ENCODE results near the gene SPATS2L.

Gene SPATS2L

DNA sequence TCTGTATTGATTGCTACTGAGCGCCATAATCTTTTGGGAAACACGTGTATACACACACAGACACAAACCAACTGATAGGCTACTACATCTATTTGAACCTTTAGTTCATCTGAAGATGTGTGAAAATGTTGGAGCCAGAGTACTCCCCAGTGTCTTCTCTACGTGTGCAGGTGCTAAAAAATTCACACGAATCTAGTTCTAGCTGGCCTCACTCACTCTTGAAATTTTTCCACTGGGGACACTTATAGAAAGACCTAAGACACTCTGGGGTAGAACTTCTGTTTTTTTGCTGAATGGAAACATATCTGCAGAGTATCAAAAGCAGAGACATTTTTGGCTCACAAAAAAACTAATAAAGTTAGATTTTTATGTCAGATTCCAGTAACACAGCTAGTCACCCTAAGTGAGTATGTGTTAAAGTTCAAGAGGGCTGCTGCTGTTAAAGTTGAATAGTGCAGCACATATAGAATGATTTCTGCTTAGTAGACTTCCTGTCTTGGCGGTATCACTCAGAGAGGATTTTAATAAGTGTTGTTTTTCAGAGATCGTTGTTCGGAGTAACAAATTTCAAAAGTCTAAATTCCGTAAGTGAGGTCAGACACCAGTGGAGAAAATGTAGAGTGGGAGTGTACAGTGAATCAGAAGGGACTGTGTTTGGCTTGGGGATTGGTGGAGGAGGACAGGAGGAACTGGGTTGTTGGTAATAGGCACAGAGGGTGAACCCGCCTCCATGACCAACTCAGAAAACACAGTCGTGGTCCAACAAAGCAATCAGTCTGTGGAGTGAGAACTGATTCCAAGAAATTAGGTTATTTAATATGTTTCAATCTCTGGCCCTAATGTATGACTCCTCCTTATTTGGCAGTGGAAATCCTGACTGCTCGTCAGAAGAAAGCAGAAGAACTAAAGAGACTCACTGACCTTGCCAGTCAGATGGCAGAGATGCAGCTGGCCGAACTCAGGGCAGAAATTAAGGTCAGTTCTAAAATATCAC lies 160.2 kb downstream of the SPATS2L start:
- DNase-seq, result peak in 4 of 51 donors; percentile 16 to 62 (median 43)

DNA sequence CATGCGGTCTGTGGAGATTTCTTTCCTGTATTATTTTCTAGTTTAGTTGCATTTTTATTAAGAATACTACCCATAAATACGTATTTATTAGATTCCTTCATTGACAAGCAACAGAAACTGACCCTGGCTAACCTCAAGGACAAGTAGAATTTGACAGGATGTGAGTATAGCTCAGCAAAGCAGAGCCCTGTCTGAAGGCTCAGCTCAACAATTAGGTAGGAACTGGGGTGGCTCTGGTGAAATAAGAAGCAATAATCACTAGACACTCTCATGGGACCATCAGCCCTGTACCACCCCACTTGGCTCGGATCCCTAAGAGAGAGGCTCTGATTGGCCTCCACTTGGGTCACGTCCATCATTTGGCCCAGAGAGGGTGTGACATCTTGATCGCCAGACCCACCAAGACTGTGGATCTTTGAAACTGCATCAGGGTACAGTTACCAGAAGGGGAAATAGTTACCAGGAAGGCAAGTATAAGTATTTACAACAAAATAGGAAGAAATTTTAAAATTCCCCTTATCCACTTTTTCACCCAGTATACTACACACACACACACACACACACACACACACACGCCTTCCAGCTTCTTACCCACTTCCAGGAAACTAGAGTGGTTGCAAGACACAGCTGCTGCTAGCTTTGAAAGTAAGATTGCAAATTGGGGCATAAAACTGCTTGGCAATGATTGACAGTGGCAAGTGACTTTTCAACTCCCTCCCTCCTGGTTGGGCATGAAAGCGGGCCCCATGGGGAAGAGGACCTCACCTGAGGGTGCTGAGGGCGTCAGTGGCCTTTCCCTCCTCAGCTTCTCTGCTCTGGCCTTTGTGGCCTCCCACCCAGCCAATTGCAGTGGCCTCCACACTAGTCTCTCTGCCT lies 161.6 kb downstream of the SPATS2L start:
- DNase-seq, result no peak

DNA sequence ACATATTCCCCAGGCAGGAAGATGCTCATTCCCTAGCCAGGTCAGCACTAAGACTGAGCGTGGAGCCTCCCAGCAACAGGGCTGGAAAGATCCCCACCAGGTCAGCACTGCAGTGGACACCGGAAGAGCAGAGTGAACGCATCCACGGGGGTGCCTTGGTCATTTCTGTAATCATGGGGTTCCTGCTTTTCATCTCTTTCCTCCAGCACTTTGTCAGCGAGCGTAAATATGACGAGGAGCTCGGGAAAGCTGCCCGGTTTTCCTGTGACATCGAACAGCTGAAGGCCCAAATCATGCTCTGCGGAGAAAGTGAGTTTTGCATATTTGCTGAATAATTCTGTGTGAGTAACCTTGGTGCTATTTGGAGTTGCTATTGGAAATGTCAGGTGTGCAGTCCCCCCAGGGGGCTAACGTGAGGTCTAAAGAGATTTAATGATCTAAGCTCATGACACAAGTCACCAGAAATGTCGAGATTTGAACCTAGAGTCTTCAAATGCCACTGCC lies 163.3 kb downstream of the SPATS2L start:
- peak in 16 of 51 donors; percentile 17 to 90 (median 34) for DNase-seq

DNA sequence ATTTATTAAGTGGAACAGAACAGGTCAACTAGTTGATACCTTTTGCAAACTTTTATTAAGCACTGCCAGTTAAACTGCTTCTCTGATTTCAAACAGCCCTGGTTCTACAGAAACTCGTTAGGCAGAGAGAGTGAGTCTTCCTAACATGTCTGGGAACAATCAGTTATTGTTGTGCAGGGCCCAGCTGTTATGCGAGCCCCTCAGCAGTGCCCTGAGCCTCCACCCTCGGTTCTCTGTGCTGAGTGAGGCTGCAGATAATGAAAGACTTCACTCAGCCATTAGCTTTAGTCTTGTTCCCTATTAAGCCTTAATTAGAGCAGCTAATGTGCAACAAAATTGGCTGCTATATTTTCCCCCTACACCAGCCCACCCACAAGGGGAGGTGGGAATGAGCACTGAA lies 163.7 kb downstream of the SPATS2L start:
- DNase-seq, result peak in 27 of 51 donors; percentile 3 to 90 (median 52)

DNA sequence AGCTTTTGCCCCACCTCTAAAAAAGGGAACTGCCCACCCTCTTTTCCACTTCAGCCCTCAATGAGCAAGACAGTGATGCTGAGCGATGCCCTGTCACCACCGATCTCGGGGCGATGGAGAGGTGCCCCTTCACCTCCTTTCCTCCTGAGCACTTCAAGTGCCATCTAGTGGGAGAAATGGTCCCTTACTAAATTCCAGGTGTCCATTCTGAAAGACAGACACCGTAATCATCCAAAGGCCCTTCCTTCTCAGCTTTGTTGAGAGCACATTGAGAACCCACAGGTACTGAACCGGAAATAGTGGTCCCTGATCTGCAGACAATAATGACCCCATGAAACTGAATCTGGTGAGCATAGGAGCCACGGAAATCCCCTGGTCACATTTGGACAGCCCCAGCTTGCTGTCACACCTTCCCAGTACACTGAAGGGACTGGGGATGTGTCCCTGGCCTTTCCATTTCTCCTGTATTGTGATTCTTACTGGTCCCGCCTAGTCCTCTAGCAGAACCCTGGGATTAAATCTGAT lies 164.9 kb downstream of the SPATS2L start:
- DNase-seq, result peak in 20 of 51 donors; percentile 10 to 57 (median 34)

DNA sequence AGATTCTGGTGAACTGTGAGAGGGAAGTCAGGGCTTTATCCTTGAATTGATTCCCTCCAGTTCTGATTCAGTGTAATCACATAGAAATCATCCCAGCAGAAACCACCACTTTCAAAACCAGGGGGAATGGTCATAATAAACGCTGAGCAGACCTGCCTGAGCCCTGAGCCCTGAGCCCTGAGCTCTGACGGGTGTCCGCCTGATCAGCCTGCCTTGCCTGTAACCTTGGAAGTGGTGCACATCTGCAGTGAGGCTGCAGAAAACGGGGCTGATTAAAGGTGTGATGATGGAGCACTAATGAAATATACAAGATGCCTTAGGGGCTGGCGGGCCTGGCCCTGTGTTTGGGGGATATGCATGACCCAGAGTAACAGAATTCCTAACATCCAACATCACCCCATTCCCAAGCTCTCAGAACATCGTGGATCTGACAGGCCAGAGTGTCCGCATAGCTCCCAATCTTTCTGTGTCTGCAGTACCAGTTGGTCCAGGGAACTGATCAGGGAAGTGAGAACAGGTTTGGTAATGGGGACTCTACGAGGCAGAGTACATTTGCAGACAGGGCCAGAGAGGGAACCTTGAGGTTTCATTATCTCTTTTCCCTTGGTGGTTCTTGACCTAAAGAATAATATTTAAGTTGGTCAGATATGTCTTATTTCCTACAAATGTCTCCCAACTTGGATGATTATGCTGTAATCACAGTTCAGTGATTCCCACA lies 165.6 kb downstream of the SPATS2L start:
- no peak for DNase-seq

DNA sequence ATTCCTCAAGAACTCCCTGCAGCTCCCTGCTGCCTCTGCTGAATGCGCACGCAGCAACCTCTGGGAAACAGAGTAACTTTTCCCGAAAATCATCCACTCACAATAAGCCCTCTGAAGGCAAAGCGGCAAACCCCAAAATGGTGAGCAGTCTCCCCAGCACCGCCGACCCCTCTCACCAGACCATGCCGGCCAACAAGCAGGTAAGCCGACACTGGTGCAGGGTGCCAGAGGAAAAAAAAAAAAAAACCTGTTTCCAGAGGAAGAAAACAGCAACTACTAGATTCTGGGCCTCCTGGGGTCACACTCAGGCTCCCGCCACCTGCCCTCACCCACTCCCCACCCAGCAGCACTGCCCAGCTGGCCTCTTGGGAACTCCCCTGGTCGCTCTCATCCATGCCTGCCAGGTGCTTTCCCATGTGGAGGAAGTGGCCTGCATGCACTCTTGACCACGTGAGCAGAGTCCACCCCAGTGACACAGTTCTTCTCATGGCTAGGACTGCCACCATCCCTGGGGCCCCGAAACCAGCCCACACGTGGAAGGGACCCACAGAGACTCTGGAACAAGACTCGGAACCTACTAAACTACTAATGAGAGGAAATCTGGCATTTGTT lies 166.5 kb downstream of the SPATS2L start:
- no peak for DNase-seq

DNA sequence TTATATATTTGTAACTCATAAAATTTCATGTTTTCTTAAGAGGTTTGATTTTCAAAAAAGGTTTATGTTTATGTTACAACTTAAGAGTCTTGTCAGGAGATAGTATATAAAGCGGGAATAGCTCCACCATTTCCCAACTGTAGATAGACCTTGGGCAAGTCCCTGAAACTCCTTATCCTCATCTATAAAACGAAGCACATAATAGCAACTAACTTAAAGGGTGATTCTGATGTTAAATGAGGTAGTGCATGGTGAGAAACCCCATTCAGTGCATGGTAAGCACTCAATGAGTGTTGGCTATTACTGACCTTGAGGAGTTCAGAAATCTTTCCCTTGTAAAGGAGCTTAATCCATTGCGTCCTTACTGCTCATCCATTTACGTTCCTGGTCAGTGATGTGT lies 169.3 kb downstream of the SPATS2L start:
- no peak for DNase-seq

DNA sequence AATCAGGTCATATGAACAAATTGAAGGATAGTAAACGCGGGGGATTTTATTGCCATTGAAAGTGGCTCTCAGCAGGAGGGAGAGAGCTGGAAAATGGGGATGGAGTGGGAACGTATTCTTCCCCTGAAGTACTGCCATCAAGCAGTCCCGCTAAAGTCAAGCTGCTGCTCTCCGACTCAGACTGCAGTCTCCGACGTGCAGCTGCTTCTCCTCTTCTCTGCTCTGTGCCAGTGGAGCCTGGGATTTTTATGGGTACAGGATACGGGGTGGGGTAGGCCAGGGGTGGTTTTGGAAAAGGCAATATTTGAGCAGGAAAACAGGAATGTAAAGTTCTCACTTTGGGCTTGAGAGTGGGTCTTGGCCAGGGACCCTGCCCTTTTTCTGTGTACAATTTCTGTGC lies 170.3 kb downstream of the SPATS2L start:
- DNase-seq, result peak in 9 of 51 donors; percentile 13 to 28 (median 20)

DNA sequence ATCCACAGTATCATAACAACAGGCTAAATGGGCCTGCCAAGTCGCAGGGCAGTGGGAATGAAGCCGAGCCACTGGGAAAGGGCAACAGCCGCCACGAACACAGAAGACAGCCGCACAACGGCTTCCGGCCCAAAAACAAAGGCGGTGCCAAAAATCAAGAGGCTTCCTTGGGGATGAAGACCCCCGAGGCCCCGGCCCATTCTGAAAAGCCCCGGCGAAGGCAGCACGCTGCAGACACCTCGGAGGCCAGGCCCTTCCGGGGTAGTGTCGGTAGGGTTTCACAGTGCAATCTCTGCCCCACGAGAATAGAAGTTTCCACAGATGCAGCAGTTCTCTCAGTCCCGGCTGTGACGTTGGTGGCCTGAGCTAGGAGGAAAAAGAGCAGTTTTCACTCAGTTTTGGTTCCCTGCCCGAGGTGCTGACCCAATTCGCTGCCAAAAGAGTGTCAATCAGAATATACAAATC lies 171.2 kb downstream of the SPATS2L start:
- peak in 36 of 51 donors; percentile 13 to 80 (median 52) for DNase-seq

DNA sequence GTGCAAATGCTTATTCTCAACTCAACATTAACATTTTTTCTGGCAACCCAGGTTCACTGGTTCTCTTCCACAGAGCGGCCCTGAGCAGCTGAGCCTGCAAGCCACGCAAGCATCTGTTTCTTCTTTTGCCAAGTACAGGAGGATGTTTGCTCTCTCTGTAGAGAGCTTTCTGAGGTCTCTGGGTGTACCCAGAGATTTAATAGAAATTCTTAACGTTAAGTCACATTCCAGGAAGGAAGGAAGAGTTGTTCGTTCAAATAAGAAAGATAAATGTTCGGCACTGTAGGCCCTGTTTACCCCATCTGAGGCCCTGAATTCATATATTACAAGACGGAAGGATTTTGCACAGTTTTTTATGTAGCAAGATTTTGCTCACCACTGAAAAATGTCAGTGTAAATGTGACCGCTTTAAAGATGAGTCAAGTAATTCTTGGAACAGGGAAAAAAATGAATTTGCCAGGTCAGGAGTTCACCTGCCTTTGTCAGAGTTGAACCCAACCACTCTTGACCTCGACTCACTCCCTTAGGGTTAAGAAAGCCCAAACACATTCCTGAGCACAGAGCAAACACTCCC lies 173.3 kb downstream of the SPATS2L start:
- DNase-seq, result no peak

DNA sequence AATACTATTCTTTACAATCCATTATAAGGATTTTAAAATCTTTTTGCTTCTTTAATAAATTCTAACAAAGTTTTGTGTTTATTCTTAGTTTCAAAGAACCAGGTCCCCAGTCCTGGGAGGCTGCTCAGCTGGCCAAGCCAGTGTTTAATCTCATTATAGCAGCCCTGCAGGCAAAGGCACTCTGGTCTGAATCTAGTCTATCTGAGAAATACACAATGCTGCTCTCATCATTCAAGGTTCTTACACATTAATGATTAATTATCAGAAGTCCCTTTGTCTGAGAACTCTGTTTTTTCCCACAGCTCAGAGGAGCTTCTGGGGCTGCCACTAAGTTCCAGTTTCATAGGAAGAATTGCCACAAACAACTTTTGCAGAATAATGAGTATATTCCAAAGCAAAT lies 175.7 kb downstream of the SPATS2L start:
- no peak for DNase-seq

DNA sequence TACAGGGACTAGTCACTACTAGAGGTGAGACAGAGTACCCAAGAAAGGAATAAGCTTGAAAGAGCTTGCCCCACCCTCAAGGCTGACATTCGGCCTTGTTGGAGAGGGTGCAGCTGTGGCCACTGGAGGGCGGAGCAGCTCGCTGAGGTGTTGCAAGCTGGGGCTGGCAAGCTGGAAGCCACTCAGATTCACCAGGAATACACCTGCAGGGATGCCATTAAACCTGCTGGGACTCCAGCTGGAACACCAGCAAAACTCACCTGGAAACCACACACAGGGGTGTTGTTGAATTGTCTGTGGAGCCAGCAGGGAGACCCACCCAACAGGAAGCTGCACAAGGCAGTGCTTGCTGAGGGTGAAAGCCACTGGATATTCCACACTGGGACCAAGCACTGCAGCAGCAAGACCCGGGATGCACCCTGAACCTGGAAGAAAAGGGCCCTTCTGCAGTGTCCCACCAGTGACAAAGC lies 177.3 kb downstream of the SPATS2L start:
- DNase-seq, result no peak

DNA sequence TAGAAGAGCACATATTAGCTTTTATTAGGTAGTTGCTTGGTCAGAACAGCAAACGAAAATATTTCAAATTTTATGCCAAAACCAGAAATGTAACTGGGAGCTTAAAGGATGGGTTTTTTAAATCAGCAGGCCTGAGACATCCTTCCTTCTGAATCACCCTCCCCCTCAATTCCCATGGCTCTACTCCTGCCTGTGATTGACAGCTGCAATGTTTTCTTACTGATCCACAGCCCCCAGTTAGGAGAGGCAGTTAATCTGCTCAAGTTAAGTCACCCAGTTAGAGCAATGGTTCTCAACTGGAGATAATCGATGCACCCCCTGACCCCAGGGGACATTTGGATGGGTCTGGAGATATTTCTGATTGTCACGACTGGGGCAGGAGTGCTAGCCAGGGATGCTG lies 178.4 kb downstream of the SPATS2L start:
- no peak for DNase-seq

DNA sequence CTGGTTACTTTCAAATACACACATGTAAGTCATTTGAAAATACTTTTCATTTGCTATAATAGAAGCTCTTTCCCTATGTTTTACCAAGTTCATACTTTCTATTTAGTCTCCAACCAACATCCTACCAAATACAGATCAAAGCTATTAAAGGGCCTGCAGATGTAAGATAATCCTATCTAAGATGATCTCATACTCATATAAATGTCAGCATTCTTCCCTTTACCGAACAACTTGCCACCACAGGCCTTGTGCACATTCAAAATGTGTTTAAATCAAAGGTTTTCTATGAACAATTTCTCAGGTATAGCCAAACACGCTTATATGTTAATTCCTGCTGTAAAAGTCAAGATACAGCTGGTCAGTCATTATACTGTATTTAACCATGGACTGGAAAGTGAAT lies 180.0 kb downstream of the SPATS2L start:
- DNase-seq, result no peak

DNA sequence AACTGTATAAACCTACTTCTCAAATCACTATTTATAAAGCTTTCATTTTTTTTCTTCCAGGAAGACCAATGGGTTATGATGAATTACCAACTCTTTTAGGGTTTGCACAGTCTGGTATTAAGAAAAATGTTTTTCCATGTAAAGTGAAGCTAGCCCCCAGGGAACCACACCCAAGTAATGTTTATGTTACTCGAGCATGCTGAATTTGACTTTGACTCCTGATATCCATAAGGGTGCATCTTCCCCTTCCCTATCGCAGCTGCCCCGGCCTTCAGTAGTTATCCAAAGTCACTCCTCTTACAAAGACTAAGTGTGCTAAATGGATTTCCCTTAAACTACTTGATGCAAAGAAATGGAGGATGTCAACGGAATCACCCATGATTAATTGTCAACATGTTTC lies 181.7 kb downstream of the SPATS2L start:
- no peak for DNase-seq

DNA sequence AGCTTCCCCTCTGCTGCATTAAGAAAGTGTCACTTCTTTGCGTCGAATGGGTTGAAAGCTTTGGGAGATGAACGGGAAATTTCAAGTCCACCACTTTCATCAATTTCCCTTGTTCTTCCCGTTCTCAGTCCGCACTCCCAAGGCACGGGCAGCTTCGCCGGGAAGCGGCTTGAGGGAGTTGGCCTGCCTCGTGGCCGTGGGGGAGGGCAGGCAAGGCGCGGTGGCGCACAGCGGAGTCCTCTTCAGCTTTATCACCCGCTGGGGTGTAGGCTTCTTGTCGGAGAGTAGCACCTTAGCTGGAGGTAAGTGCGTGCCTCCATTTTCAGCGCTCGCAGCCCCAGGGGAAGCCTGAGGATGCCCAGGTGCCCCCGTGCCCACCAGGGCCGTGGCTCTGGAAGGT lies 183.5 kb downstream of the SPATS2L start:
- DNase-seq, result no peak

DNA sequence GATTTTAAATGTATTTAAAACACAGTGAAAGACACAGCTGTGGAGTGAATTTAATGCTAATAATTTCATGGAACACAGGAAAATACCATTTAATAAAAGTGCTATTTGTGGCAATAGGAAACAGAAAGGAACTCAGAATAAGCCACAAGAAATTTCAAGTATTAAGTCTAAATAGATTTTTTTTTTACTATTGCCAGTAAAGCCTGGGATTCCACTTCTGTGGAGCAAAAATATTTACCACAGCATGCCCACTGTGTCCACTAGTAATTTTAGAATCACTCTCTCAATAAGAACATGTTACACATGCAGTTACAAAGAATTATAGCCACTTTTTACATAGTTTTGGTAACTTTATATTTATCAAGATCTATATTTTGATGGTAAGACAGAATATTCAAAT lies 186.2 kb downstream of the SPATS2L start:
- no peak for DNase-seq

DNA sequence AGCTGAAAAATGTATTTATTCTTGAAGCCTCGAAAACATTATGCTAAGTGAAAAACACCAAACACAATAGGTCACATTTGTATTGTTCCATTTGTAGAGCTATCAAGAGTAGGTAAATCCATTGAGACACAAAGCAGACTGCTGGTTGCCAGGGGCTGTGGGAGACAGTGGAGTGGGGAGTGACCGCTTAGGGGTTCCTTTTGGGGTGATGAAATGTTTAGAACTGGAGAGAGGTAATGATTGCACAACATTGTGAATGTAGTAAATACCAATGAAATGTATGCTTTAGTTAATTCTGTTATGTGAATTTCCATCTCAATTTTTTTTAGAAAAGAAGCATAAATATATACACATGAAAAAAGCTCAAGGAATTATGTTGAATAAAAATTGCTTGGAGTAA lies 187.6 kb downstream of the SPATS2L start:
- no peak for DNase-seq

DNA sequence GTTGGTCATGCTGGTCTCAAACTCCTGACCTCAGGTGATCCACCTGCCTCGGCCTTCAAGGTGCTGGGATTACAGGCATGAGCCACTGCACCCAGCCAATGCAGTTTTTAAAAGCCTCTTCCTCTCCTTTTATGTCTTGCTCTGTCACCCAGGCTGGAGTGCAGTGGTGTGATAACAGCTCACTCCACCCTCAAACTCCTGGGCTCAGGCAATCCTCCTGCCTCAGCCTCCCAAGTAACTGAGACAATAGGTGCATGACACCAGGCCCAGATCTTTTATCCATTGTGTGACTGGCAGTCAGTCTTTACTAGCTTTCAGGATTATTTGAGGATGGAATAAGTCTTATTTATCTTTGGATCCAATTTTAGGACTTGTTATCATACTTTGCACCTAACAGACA lies 190.2 kb downstream of the SPATS2L start:
- no peak for DNase-seq
